Osteoblast (primary cell): ENCODE results near the gene WWP2. TPM values are rescaled to one million over a fixed set of nuclear protein-coding genes. Genes with fewer than 3 reads are reported as not detected.

Experiments
- DNase-seq: peaks from one replicate; pipeline ENCODE4 v3.0.0; 2011; ENCODE audit warnings: low spot score, mixed read lengths; ENCODE audit not compliant: insufficient read length; ENCODE audit errors: missing footprints
- H2AFZ ChIP-seq: 2 replicates; pipeline ENCODE4 v1.6.0; 2011; ENCODE audit warnings: mild to moderate bottlenecking, low read length
- H3K27ac ChIP-seq: 2 replicates; pipeline ENCODE4 v1.5.1; 2011; ENCODE audit warnings: mild to moderate bottlenecking, low read depth, low read length, moderate library complexity
- H3K27me3 ChIP-seq: 2 replicates; pipeline ENCODE4 v1.6.0; 2012; ENCODE audit warnings: mild to moderate bottlenecking, control low read depth, inconsistent platforms, low read length, moderate library complexity; ENCODE audit not compliant: insufficient read depth
- H3K36me3 ChIP-seq: 2 replicates; pipeline ENCODE4 v1.5.1; 2011; ENCODE audit warnings: mild to moderate bottlenecking, low read length, control low read depth, moderate library complexity; ENCODE audit not compliant: insufficient read depth
- H3K4me1 ChIP-seq: 2 replicates; pipeline ENCODE4 v1.5.1; 2011; ENCODE audit warnings: mild to moderate bottlenecking, low read length, control low read depth, moderate library complexity; ENCODE audit not compliant: insufficient read depth
- H3K4me2 ChIP-seq: 2 replicates; pipeline ENCODE4 v1.6.0; 2011; ENCODE audit warnings: mild to moderate bottlenecking, low read length; ENCODE audit not compliant: insufficient read depth
- H3K4me3 ChIP-seq: fragments of 200-600 bp; sonication (generic); 3 replicates; pipeline ENCODE4 v1.5.1; 2012; ENCODE audit warnings: mild to moderate bottlenecking, low read length, inconsistent platforms; ENCODE audit not compliant: insufficient read depth
- H3K79me2 ChIP-seq: 2 replicates; pipeline ENCODE4 v1.6.0; 2012; ENCODE audit warnings: mild to moderate bottlenecking, low read length, control low read depth, inconsistent platforms; ENCODE audit not compliant: insufficient read depth
- H3K9me3 ChIP-seq: 2 replicates; pipeline ENCODE4 v1.5.1; 2011; ENCODE audit warnings: low read depth, low read length, control low read depth
- H4K20me1 ChIP-seq: 2 replicates; pipeline ENCODE4 v1.6.0; 2012; ENCODE audit warnings: mild to moderate bottlenecking, low read length, control low read depth; ENCODE audit not compliant: insufficient read depth
- total RNA-seq: library from RNA; depleted of rRNA; stranded (reverse); fragments of >200 nt; gene quantifications from 2 replicates; pipeline ENCODE4 v1.2.3, GENCODE V29; 2012
- TF ChIP-seq, protein P1 (sequence below): IDR thresholded peaks from 2 replicates; pipeline ENCODE4 v1.5.1; 2011; ENCODE audit warnings: mild to moderate bottlenecking, low read depth, low read length, moderate library complexity; ENCODE audit errors: extremely low read depth

WWP2 gene
- total RNA-seq, 1 donor: 46.7 TPM

- no peak overlapping the region for H3K4me3 ChIP-seq
- peaks cover 88% of the 10 kb centered on the region for H3K36me3 ChIP-seq
- no peak overlapping the region for H3K27ac ChIP-seq
- no peak overlapping the region for H2AFZ ChIP-seq
- H3K4me2 ChIP-seq: no peak overlapping the region
- no peak for DNase-seq
- no peaks in the 10 kb centered on the region for H3K27me3 ChIP-seq
- peaks cover 10% of the 10 kb centered on the region for H4K20me1 ChIP-seq
- no peaks in the 10 kb centered on the region for H3K9me3 ChIP-seq
- H3K4me1 ChIP-seq: peaks cover 5% of the 10 kb centered on the region
- H3K79me2 ChIP-seq: peaks cover 27% of the 10 kb centered on the region
- TF ChIP-seq, protein P1, sequence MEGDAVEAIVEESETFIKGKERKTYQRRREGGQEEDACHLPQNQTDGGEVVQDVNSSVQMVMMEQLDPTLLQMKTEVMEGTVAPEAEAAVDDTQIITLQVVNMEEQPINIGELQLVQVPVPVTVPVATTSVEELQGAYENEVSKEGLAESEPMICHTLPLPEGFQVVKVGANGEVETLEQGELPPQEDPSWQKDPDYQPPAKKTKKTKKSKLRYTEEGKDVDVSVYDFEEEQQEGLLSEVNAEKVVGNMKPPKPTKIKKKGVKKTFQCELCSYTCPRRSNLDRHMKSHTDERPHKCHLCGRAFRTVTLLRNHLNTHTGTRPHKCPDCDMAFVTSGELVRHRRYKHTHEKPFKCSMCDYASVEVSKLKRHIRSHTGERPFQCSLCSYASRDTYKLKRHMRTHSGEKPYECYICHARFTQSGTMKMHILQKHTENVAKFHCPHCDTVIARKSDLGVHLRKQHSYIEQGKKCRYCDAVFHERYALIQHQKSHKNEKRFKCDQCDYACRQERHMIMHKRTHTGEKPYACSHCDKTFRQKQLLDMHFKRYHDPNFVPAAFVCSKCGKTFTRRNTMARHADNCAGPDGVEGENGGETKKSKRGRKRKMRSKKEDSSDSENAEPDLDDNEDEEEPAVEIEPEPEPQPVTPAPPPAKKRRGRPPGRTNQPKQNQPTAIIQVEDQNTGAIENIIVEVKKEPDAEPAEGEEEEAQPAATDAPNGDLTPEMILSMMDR: no peak
Observed at GRCh38 chr16:69744363-69745231, 17.5 kb upstream of the WWP2 start.

- TF ChIP-seq, protein P1: no peak
- H3K27ac ChIP-seq: no peak overlapping the region
- no peak for DNase-seq
- no peak overlapping the region for H3K4me2 ChIP-seq
- no peak overlapping the region for H2AFZ ChIP-seq
- H3K4me1 ChIP-seq: peaks cover 5% of the 10 kb centered on the region
- no peak overlapping the region for H3K4me3 ChIP-seq
- H3K27me3 ChIP-seq: no peaks in the 10 kb centered on the region
- no peaks in the 10 kb centered on the region for H3K9me3 ChIP-seq
- H3K79me2 ChIP-seq: peaks cover 28% of the 10 kb centered on the region
- H4K20me1 ChIP-seq: peaks cover 10% of the 10 kb centered on the region
- peaks cover 88% of the 10 kb centered on the region for H3K36me3 ChIP-seq
Observed at GRCh38 chr16:69745232-69745612, 16.9 kb upstream of the WWP2 start.

- TF ChIP-seq, protein P1: no peak
- Histone ChIP-seq H3K4me2 (no peak overlapping the region), H3K27me3 (no peaks in the 10 kb centered on the region), H3K36me3 (peaks cover 91% of the 10 kb centered on the region), H3K79me2 (peaks cover 35% of the 10 kb centered on the region), H3K27ac (no peak overlapping the region), H2AFZ (no peak overlapping the region), H3K4me1 (peaks cover 5% of the 10 kb centered on the region), H3K4me3 (no peak overlapping the region), H3K9me3 (no peaks in the 10 kb centered on the region), H4K20me1 (peaks cover 10% of the 10 kb centered on the region)
- DNase-seq: no peak
Observed at GRCh38 chr16:69745959-69746358, 16.2 kb upstream of the WWP2 start.

GRCh38 chr16:69747115-69747514 lies 15.0 kb upstream of the WWP2 start:
- H2AFZ ChIP-seq: no peak overlapping the region
- H3K4me2 ChIP-seq: no peak overlapping the region
- H3K4me3 ChIP-seq: no peak overlapping the region
- H3K79me2 ChIP-seq: peaks cover 45% of the 10 kb centered on the region
- H4K20me1 ChIP-seq: peaks cover 8% of the 10 kb centered on the region
- H3K27me3 ChIP-seq: no peaks in the 10 kb centered on the region
- H3K27ac ChIP-seq: no peak overlapping the region
- TF ChIP-seq, protein P1: no peak
- DNase-seq: no peak
- no peaks in the 10 kb centered on the region for H3K4me1 ChIP-seq
- H3K36me3 ChIP-seq: peaks cover 91% of the 10 kb centered on the region
- no peaks in the 10 kb centered on the region for H3K9me3 ChIP-seq
